ENCODE data around the gene KSR1.

GRCh38 chr17:27597188-27597580 is 140.9 kb downstream of the KSR1 start:
- TF ChIP-seq CTCF (IDR thresholded peaks at IDR 0.05) (no peak), POLR2A (IDR thresholded peaks at IDR 0.05) (no peak)
